KOPT-K1 (cell line): ENCODE data around the gene FBXL19.
A peak's percentile ranks its signal among the peaks of the same experiment; 100 is the strongest.

Source experiments
- H3K27ac ChIP-seq: fragments of 200-600 bp; sonication (generic); 2 replicates; pipeline ENCODE4 v1.5.1; 2016; ENCODE audit warnings: antibody characterized with exemption, mild to moderate bottlenecking, low read depth, low read length; ENCODE audit not compliant: poor library complexity, severe bottlenecking
- H3K36me3 ChIP-seq: fragments of 200-600 bp; sonication (generic); 2 replicates; pipeline ENCODE4 v1.5.1; 2017; ENCODE audit warnings: antibody characterized with exemption, mild to moderate bottlenecking, low read length, moderate library complexity; ENCODE audit not compliant: insufficient read depth
- H3K9me3 ChIP-seq: fragments of 200-600 bp; sonication (generic); 2 replicates; pipeline ENCODE4 v1.5.1; 2017; ENCODE audit warnings: antibody characterized with exemption, low read length, mild to moderate bottlenecking; ENCODE audit not compliant: insufficient read depth, poor library complexity, severe bottlenecking

Gene FBXL19

GRCh38 chr16:30941600-30942425 lies 18.4 kb downstream of the FBXL19 start:
- H3K36me3 ChIP-seq = peaks cover 64% of the 10 kb centered on the region
- H3K27ac ChIP-seq = peak overlapping the region; percentile 44
- H3K9me3 ChIP-seq = no peaks in the 10 kb centered on the region

GRCh38 chr16:30942426-30942806 lies 19.0 kb downstream of the FBXL19 start:
- peaks cover 64% of the 10 kb centered on the region for H3K36me3 ChIP-seq
- no peaks in the 10 kb centered on the region for H3K9me3 ChIP-seq
- peak overlapping the region; percentile 44 for H3K27ac ChIP-seq

- Histone ChIP-seq H3K9me3 (no peaks in the 10 kb centered on the region), H3K27ac (no peak overlapping the region), H3K36me3 (peaks cover 74% of the 10 kb centered on the region)
These were observed 21.0 kb downstream of the FBXL19 start for GRCh38 chr16:30944352-30944751.

GRCh38 chr16:30946671-30947540 lies 23.5 kb downstream of the FBXL19 start:
- peaks cover 53% of the 10 kb centered on the region for H3K36me3 ChIP-seq
- no peak overlapping the region for H3K27ac ChIP-seq
- H3K9me3 ChIP-seq = no peaks in the 10 kb centered on the region

GRCh38 chr16:30947541-30947858 lies 24.1 kb downstream of the FBXL19 start:
- no peak overlapping the region for H3K27ac ChIP-seq
- no peaks in the 10 kb centered on the region for H3K9me3 ChIP-seq
- peaks cover 47% of the 10 kb centered on the region for H3K36me3 ChIP-seq

- H3K36me3 ChIP-seq = peaks cover 41% of the 10 kb centered on the region
- no peaks in the 10 kb centered on the region for H3K9me3 ChIP-seq
- peak overlapping the region; percentile 77 for H3K27ac ChIP-seq
These were observed 24.7 kb downstream of the FBXL19 start for GRCh38 chr16:30947859-30948666.

- no peaks in the 10 kb centered on the region for H3K9me3 ChIP-seq
- H3K27ac ChIP-seq = peak within 1 kb of the TSS; percentile 77
- H3K36me3 ChIP-seq = peaks cover 35% of the 10 kb centered on the region
These were observed 25.6 kb downstream of the FBXL19 start, which contains the start of gene ORAI3 for GRCh38 chr16:30948667-30949649. TSS of gene ORAI3 (plus strand) at chr16:30949068. CDS start at chr16:30949290, 222 bp downstream.

- Histone ChIP-seq H3K36me3 (peaks cover 26% of the 10 kb centered on the region; the same call in 1 of the 2 replicates), H3K27ac (peak overlapping the region; percentile 77), H3K9me3 (no peaks in the 10 kb centered on the region)
These were observed 26.5 kb downstream of the FBXL19 start for GRCh38 chr16:30949650-30950515.

GRCh38 chr16:30950516-30951065 lies 27.2 kb downstream of the FBXL19 start:
- Histone ChIP-seq H3K9me3 (no peaks in the 10 kb centered on the region), H3K27ac (peak overlapping the region; percentile 77), H3K36me3 (peaks cover 21% of the 10 kb centered on the region; the same call in 1 of the 2 replicates)

GRCh38 chr16:30951193-30951592 lies 27.8 kb downstream of the FBXL19 start:
- H3K27ac ChIP-seq = peak overlapping the region; percentile 77
- H3K9me3 ChIP-seq = no peaks in the 10 kb centered on the region
- H3K36me3 ChIP-seq = peaks cover 21% of the 10 kb centered on the region; the same call in 1 of the 2 replicates

- H3K27ac ChIP-seq = peak overlapping the region; percentile 77
- peaks cover 16% of the 10 kb centered on the region; the same call in 1 of the 2 replicates for H3K36me3 ChIP-seq
- no peaks in the 10 kb centered on the region for H3K9me3 ChIP-seq
These were observed 28.4 kb downstream of the FBXL19 start for GRCh38 chr16:30951750-30952149.

- Histone ChIP-seq H3K36me3 (peaks cover 3% of the 10 kb centered on the region; the same call in 1 of the 2 replicates), H3K9me3 (no peaks in the 10 kb centered on the region), H3K27ac (peak overlapping the region; percentile 62)
These were observed 29.7 kb downstream of the FBXL19 start for GRCh38 chr16:30953111-30953510.
